HG03457 (cell line): ENCODE results near the gene MBD4.
A peak's percentile ranks its signal among the peaks of the same experiment; 100 is the strongest.
"Not testable (repeated sequence)": the region's sequence is repeated elsewhere in the genome, so short reads cannot be mapped to it uniquely, and the experiment has no call there.

ENCODE experiments used
- ATAC-seq: cut with Tn5 transposase; IDR thresholded peaks from one replicate; pipeline ENCODE4 v1.9.1; 2021; ENCODE audit warnings: moderate number of reproducible peaks; ENCODE audit not compliant: unreplicated experiment

The MBD4 gene

DNA sequence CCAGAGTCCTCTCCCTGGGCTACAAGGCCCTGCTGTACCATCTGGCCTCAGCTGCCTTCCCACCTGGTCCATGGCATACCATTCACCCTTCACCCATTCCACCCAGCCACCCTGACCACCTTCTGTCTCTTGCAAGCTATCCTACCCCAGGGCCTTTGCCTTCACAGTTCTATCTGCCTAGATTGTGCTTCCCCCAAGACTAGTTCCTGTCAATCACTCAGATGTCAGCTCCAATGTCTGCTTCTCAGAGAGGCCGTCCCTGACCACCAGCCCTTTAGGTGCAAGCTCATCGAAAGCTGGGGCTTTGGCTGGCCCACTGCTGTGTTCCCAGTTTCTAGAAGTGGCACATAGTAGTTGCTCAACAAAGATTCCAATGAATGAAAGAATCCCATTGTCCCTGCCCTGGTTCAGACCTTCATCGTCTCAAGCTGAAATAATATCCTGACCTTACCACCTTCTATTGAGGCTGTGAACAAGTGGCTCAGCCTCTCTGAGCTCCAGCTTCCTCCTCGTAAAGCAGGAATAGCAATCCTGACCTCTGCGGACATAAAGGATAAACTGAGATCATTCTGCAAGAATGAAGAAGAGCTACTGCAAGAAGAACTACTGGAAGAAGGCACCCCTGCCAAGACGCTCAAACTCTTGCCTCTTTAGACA lies 27.1 kb downstream of the MBD4 start:
- no peak for ATAC-seq

DNA sequence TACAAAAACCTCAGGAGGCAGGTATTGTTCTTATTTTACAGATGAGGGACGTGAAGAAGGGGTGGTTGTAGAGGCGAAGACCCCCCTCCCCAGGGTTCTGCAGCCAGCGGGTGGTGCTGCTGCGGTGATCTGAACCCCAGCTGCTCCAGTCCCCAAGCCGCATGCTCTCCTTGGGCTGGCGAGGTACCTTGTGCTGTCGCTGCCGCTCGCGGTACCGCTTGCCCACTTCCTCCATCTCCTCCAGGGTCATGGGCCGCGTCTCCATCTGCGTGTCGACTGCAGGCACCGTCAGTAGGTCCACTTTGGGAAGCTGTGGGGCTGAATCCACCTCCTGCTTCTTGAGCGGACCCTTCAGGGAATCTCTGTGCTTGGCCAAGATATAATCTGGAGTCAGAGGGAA lies 28.8 kb downstream of the MBD4 start:
- no peak for ATAC-seq

DNA sequence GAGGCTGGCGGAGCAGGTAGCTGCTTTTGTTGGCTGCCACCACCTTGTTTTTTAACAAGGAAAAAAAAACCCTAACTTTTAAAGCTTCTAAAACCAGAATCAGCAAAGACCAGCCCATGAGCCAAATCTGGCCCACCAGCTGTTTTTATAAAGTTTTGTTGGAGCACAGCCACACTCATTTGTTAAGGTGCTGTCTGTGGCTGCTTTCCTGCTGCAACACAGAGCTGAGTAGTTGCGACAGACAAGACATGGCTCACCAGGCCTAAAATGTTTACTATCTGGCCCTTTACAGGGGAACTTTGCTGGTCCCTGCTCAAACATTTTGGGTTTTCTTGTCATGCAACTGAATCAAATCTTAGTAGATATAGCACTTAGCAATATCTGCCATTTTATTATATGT lies 30.2 kb downstream of the MBD4 start:
- ATAC-seq = no peak

DNA sequence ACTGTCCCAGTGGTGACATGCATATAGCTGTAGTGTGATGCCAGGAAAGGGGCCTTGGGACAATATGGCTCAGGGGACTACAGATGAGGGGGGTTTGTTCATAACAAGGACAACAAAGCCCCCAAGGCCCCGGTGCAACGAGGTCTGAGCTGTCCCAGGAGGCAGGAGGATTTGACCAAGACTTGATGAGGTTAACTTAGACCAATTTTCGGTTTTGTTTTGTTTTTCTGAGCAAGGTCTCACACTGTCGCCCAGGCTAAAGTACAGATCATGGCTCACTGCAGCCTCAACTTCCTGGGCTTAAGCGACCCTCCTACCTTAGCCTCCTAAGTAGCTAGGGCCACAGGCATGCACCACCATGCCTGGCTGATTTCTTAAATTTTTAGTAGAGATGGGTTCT lies 35.1 kb downstream of the MBD4 start:
- no peak for ATAC-seq

DNA sequence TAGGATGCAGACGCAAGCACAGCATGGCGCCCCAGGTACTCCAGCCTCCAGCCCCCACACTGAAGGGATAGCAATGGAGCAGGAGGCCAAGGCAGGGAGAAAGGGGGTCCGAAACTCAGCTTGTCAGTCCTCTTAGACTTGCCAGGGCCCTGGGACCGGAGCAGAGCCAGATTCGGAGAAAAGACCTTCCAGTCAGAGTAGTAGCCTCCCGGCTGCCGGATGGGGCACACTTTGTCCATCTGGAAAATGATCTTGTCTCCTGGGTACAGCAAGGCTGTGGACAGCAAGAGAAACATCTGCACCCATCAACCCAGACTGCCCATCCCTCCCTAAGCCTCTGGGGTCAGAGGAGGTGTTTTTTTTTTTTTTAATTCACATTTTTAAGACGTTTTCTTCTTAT lies 35.6 kb downstream of the MBD4 start:
- ATAC-seq = no peak

DNA sequence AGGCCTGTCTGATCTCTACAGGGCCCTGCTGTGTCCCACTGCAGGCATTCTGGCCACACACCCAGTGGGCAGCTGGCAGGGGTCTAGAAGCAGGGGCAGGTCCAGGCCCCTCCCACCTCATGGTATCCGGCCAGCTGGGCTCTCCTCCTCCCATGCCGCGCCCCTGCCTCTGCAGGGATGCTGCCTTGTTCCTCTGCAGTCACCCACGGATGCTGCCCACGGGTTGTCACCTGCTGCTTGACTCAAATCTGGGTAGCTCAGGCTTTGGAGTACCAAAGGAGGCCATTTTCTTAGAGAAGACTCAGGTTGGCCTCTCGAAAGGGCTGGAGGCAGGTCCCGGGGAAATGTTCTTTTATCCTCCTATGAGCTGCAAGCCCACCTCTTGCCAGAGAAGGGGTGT lies 36.3 kb downstream of the MBD4 start:
- ATAC-seq = no peak

DNA sequence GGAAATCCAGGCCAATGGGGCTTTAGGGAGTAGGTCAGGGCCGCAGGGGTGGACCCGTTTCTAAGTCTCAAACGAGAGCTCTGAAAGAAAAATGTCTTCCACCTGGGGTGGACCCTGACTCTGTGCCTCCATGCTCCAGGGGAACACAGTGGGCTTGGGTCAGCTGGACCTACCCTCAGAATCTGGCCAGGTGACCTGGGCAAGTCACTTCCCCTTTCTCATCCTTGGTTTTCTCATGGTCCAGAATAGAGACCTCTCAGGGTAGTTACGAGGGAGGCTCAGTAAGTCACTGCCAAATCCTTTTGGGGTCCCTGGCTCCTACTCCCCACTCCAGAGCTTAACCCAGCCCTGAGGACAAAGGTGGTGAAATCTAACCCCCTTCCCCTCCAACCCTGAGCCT lies 37.1 kb downstream of the MBD4 start:
- no peak for ATAC-seq

DNA sequence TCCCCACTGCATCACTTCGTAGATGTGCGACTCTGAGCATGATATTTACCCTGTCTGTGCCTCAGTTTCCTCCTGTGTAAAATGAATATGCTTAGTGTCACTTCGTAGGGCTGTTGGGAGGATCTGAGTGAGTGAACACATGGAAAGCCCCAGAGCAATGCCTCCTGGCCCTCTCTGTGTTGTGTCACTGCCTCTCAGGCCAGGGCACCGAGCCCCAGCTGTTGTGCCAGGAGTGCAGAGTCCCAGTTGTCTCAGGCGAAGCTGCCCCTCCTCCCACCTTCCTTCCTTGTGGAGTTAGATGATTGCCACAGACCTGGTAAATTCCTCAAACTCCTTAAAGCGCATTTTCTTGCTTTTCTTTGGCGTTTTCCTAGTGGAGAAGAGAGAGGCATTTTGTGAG lies 37.5 kb downstream of the MBD4 start:
- ATAC-seq = no peak

DNA sequence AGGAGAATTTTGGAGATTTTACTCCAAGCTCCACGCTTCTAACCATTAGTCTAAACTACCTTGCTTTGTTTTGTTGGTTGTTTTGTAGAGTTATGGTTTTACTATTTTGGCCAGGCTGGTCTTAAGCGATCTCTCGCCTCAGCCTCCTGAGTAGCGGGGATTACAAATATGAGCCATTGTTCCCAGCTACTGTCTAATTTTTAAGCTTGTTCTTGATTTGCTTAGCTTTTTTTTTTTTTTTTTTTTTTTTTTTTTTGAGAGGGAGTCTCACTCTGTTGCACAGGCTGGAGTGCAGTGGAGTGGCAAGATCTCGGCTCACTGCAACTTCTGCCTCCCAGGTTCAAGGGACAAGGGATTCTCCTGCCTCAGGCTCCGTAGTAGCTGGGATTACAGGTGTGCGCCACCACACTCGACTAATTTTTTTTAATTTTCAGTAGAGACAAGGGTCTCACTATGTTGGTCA lies 39.8 kb downstream of the MBD4 start:
- ATAC-seq = no peak

DNA sequence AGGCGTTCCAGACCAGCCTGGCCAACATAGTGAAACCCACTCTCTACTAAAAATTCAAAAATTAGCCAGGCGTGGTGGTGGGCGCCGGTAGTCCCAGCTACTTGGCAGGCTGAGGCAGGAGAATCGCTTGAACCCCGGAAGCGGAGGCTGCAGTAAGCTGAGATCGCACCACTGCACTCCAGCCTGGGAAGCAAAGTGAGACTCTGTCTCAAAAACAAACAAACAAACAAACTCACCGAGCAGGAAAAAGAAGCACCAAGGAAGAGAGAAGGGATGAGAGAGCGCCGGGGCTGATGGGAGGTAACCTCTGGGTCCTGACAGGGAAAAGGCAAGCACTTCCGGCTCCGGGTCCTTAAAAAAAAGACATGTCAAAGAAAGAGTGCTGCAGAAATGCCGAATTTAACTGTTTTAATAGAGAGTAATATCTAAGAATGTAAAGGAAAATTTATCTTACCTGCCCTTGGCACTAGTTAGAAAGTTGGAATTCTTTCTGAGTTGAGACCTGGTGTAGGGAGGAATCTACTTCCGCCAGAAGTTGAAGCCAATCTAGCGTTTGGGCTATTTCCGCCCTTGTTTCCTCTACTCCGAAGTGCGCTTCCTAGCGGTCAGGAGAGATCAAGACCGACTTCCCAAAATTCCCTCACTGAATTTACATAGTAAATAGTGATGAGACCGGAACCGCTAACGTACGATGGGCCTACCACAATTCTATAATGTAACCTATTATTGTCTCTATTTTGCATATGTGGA lies 40.4 kb downstream of the MBD4 start:
- ATAC-seq = peak; percentile 55

DNA sequence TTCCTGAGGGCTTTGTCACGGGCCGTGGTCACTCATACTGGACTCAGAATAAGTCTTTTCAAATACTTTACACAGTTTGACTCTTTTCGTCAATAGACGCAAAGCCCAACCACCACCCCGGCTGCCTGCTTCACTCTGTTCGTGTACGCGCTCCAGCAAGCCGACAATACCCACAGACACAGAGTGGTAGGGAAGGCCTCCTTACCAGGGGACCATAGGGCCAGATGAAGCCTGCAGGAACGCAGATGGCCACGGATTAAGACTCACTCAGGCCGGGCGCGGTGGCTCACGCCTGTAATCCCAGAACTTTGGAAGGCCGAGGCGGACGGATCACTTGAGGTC lies 41.0 kb downstream of the MBD4 start:
- ATAC-seq = no peak

DNA sequence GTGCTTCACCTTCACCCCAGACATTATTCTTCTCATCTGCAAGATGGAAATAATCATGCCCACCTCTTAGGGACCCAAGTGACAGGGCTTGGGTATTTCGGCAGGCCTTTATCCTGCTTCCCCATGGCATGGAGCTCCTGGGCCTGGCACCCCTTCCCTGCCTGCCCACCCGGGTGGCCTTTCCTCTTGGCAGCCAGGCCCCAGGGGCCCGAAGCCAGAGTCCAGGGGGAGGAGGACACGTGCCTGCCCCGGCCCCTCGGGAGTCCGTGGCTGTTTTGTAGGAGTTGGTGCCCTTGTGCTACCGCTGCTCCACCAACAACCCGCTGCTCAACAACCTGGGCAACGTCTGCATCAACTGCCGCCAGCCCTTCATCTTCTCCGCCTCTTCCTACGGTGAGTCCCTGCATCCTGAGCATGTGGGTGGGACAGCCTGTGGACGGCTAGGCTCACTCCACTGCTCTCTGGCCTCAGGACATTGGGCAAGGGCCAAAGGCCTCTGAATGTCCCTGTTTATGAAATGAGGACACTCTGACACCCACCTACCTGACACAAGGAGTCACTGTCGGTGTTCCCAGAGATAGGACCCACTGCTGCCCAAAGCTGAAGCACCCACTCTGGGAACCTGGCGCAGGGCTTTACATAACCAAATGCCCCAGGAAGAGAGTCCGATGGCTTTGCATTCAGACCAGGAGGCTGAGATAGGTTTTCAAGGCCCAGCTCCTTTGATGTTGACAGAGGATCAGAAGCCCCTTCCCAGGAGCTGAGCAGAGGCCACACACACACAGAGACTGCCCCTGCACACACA lies 45.8 kb downstream of the MBD4 start:
- not testable (repeated sequence) for ATAC-seq

DNA sequence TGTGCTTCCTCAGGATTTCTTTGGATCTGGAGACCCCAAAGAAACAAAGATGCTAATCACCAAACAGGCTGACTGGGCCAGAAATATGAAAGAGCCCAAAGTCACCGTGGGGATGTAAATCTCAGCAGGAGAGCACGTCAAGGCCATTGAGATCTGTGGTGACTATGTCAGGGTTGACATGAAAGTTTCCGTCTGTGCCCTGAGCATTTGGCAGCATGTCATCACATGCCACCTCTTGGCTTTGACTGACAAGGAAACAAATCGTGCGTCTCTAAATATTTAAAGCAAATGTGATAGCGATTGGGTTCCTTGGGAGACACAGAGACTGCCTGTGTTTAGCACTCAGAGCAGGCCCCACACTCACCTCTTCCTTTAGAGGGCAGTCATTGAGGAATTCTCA lies 46.5 kb downstream of the MBD4 start:
- ATAC-seq = no peak

DNA sequence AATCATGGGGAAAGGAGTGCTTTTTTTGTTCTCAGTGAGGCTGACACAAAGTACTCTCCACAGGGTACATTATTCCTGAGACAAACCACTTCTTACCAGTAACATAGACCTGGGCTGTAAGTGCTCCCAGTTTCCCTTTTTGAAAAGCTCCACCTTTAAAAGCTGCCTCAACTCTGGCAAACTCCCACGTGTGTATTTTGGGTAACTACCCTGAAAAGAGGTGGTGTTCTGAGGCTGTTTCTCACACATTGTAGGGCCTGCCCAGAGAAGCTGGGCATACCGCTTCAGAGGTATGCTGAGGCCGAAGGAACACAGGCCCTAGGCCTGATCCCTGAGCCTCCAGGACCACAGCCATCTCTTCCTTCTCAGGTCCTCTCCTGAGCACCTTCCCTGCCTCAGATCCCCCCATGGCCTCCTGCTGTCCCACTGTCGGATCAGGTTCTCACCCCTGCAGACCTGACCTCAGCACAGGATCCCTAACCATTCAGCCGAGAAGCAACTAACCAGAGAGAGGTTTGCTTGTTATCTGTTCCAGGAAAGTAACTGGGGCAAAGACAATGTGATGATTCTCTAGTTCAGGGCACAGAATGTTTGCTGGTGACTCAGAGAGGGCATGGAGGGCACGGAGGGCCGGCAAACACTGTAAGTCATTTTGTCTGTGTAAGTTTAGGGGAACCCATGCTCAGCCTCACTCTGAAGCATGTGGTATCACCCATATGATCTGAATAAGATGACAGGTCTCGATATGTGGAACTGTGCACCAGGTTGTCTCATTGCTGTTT lies 47.5 kb downstream of the MBD4 start:
- not testable (repeated sequence) for ATAC-seq

DNA sequence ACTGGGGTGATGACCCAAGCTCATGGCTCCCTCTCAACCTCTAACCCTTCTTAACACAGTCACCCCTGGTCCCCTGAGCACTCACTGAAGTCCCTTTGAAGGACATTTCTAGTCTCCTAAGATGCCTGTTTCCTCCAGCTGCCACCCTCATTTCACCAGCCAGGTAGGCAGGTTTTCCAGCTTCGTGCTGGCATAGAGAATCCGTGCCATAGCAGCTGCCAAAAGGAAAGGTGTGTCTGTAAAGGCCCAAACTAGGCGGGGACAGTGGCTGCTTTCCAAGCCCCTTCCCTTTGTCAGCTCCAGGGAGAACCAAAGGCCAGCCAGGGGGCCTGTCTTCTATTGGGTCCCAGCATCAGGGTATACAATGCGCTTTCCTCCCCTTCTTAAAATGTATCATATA lies 48.2 kb downstream of the MBD4 start:
- ATAC-seq = not testable (repeated sequence)

DNA sequence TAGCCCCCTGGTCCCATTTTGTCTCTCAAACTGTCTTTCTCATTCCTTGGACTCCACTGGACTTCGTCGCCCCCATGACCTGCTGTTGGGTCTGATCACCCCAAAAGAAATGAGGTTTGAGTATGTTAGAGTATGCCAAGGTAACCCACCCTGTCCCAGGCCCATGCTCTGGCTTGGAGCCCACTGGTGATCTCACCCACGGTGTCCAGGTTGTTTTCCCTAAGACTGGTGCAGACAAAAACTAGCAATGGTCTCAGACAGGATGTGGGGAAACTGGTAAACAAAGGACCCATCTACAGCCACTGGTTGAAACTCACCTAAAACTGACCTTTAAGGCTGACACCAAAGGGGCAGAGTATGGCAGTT lies 50.2 kb downstream of the MBD4 start:
- ATAC-seq = no peak

DNA sequence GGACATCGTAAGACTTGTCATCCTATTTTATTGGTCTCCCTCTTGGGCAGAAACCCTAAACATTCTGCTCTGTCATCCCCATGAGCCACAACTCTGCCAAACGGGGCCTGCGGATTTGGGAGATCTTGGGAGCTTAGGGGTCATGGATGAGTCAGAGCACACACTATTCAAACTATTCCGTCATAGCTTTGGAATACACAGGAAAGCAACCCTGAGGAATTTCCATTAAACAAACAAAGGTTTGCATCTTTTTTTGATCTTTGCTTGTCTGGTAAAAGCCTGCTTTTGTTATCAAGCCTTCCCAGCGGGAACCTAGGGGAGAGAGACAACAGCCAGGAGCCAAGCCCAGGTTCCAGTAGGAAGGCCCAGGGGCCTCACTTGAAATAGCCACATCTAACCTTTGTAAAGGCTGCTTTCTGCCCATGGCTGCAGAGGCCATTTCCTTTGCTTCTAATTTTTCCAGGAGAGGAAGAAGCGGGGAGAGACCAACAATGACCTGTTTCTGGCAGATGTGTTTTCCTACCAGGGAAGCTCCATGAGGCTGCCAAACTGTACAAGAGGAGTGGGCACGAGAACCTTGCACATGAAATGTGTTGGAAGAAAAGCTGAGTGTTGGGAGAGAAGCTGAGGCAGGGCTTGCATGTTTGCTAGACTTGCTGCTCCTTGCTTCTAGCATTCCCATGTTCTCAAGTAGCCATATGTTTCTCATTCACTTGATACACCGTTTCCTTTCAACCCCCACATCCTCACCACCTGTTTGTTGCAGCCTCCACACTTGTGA lies 50.8 kb downstream of the MBD4 start:
- ATAC-seq = not testable (repeated sequence)

DNA sequence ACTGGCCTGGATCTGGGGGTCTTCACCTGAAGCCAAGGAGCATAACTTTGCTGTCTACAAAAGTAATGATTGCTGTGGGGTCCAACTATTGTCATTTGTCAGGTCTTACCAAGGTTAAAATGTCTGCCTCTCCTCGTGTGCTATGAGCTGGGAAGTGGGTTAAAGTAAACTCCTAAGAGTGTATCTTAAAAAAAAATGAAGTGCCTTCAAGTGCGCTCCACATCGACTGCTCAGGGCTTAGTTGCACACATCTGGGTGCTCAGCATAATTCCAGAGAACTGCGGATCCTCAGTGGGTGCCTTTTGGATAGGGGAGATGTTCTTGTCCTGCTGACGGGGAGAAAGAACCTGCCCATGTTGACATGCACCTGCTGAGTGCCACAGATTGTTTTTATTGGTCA lies 52.3 kb downstream of the MBD4 start:
- ATAC-seq = no peak

DNA sequence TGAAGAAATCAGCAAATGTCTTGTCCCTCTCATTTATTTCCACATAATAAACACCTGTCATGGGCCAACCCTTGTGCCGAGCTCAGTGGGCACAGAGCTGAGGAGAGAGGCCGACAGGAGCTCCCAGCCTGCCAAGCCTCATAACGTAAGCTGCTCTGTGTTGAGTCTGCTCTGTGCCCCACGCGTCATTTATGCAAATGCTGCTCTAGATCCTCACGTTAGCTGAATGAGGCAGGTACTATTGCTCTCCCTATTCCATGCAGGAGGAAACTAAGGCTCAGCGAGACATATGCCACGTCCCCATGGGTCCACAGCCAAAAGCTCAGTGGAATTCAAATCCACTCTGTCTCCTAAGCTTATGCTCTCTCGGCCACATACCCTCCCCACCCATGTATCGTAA lies 52.8 kb downstream of the MBD4 start:
- no peak for ATAC-seq

DNA sequence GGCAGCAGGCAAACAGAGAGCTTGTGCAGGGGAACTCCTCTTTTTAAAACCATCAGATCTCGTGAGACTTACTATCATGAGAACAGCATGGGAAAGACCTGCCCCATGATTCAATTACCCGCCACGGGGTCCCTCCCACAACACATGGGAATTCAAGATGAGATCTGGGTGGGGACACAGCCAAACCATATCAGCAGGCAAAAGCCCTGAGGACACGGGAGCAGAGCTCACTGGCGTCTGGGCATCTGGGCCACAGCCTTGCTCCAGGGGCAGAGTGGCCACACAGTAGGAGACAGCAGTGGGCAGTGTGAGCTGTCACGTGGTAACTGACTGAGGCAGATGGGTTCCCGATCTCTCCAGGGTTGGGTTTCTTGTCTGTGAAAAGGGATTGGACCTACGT lies 54.2 kb downstream of the MBD4 start:
- ATAC-seq = not testable (repeated sequence)
